Astrocyte of the hippocampus (primary cell): Measurements from ENCODE around the gene DTNB.
"Not testable (repeated sequence)": the region's sequence is repeated elsewhere in the genome, so short reads cannot be mapped to it uniquely, and the experiment has no call there.

Experiments
- DNase-seq: peaks from one replicate; pipeline ENCODE4 v3.0.0; 2011; ENCODE audit warnings: low read depth, low spot score

DTNB gene

GRCh38 chr2:25684577-25685473, 11.4 kb upstream of the DTNB start:
- no peak for DNase-seq

DNA sequence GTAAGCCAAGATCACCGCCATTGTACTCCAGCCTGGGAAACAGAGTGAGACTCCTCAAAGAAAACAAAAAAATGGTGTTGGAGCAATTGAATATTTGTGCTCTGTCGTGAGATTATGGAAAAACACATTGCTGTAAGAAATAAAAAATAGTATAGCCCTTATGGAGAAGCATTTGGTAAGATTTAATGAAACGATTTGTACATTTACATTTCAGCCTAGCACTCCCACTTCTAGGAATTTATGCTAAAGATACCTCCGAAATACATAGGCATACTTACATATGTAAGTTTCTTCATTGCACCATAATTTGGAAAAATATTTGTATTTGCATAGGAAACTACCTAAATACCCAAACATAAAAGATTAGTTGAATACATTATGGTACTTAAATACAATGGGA, 8.7 kb upstream of the DTNB start:
- no peak for DNase-seq

GRCh38 chr2:25677877-25678276, 4.5 kb upstream of the DTNB start:
- peak; percentile 11 for DNase-seq

DNA sequence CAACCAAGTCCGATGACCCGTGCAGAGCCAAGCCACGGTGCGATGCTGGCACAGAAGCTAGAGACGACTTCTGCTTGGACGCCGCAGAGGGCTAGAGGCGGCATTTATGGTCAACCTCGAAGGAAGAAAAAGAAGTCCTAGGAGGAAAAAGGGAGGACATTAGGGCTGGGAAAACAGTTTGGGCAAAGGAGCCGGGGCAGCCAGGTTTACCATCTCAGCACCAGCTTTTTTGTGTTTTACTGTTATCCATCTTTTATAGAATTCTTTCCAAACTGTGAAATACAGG, 643 bp upstream of the DTNB start:
- DNase-seq: no peak

DNA sequence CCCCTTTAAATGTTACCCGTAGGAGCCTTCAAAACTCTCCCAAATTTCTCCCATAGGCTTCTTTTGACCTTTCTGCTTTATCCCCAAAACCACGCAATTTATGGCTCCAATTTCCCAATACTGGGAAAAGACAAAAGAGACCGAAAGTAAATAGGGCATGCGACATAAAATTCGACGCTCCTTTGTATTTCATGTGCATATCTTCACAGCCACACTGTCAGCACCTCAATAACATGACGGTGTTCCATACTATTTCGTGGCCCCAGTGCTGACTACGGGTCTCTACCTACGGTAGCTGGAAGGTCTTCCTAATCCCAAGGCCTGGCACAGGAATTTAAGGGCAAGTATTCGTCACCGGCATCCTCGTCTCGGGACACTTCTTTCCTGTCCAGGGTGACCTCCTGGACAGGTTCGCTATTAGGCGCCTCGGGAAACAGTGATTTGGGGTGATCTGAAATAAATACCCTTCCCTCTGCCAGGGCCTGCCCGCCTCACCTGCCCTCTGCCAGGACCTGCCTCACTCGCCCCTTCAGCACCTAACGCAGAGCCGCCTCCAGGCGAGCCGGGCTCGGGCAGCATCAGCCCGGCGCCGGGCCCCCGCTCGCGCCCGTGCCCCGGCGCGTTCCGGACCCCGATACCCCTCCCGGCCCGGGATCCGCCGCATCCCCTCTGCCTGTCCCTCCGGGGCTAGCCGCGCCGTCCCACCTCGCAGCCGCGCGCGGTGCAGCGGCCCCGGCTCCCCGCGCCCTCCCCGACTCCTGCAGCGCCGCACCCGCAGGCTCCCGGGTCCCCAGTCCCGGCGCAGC, 680 bp downstream of the DTNB start:
- peak; percentile 81 for DNase-seq

DNA sequence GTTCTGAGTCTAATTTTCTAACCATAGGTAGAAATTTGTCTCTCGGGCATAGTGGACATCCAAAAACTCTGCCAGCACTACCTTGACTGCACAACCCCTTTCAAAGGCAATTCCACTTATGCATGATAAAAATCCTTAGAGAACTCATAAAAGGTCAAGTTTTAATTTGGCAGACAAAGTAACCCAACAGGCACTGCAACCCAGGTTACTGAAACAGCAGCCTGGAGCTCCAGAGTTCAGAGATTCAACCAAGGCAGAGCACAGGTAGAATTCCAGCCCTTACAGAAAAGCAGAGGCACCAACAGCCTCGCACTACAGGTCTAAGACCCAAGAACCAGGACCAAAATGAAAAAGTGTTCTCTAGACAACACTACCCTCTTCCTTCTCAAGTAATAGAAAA, 1.8 kb downstream of the DTNB start:
- DNase-seq: no peak

DNA sequence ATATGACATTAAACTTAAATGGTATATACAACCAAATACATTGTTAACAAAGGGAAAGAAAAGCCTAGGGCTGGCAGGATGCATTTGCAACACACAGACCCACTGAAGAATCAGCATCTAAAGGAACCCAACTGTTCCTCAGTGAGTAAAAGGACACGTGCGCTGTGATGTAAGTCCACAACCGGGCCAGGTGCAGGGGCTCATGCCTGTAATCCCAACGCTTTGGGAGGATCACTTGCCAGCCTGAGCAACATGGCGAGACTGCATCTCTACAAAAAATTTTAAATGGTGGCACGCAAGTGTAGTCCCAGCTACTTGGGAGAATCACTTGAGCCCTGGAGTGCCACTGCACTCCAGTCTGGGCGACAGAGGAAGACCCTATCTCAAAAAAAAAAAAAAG, 3.9 kb downstream of the DTNB start:
- no peak for DNase-seq

- DNase-seq: no peak
Measured at GRCh38 chr2:25666218-25666617, 7.2 kb downstream of the DTNB start.

GRCh38 chr2:25665429-25665828, 7.9 kb downstream of the DTNB start:
- not testable (repeated sequence) for DNase-seq

DNA sequence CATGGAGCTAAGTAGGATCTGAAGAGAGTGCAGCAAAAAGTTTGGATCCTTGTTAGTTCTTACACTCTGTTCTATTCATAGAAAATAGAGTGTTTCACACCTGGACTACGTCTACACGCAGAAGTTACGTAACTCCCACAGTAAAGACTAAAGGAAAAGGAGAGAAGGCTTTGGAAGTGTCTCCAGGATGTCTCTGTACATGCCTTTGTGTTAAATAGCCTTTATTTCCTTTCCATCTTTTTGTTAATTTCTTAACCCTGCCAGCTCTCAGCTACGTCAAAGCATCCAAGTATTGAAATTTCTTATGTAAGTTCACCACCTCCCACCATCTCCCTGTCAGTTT, 8.4 kb downstream of the DTNB start:
- no peak for DNase-seq

DNA sequence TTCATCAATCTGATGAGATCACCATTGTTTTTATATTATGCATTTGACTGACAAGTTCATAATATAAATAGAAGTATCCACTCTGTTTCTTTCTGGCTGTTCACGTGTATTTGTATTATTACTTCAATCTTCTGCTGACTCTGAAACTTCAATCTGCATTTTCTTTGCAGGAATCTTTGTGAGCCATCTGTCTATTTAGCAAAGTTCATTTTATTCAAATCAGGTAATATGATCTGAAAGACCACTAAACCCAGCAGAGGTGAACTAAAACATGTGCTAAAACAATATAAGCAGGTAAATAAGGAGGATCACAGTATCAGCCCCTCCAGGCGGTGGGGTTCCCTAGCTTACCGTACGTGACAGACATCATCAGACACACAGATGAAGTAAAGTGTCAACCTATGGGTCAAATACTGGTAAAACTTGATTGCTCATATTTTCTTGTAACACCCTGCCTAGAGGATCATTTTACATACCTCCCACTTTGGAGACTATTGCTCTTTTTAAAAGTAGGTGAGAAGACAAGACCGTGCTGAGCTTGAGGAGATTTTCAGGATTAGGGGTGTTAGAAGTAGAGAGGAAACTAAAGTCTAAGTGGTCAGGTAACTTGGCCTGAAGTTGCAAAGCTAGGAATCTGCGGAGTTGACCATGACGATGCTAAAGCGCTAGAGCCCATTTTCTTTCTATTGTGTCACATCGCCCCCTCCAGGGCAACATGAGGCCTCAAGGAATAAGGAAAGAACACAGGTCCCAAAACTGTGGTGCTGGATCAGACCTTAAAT, 9.0 kb downstream of the DTNB start:
- DNase-seq: peak; percentile 79

DNA sequence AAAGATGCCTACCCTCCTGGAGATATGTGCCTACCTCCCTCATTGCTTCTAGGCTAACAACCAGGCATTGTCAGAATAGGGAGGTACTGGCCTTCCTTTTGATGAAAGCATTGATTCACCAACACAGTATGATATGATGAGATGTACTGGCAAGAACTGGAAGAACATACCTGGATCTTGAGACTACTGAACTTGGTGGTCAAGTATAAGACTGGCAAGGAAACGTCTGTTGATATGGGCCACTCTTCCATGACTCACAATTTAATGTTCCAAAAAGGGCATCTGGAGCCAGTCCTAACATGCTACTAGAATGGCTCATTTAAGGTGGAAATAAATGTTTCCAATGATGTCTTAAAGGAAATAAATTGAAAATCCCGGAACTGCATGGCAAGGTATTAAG, 18.1 kb downstream of the DTNB start:
- no peak for DNase-seq

- no peak for DNase-seq
Measured at GRCh38 chr2:25654801-25655200, 18.6 kb downstream of the DTNB start.

DNA sequence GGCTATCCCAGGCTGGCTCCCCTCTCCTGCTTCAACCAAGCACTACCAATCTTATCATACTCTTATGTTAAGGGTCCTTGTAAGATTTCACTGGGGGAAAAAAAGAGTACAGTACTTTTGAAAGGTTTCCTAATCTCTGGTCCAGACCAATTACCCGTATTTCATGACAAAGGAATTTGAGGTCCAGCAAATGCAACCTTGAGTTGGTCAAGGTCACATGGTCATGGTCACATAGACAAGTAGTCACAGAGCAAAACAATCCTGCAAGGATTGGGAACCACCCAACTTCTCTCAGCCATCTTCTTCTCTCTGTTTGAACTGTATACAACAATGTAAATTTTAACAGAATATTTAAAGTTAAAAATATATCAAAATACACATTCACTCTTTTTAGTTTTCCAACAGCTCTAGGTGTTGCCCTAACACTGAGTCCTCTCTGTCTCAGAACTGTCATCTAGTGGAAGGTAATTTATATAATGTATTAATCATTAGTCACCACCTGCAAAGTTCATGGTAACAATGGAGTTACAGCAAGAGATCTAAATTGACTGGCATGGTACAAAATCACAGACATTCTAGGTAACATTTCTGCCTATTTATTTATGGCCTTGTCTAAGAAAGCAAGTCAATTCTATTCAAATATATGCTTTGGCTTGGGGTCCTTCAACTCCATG, 21.5 kb downstream of the DTNB start:
- no peak for DNase-seq

- peak; percentile 24 for DNase-seq
Measured at GRCh38 chr2:25651066-25651465, 22.3 kb downstream of the DTNB start.

DNA sequence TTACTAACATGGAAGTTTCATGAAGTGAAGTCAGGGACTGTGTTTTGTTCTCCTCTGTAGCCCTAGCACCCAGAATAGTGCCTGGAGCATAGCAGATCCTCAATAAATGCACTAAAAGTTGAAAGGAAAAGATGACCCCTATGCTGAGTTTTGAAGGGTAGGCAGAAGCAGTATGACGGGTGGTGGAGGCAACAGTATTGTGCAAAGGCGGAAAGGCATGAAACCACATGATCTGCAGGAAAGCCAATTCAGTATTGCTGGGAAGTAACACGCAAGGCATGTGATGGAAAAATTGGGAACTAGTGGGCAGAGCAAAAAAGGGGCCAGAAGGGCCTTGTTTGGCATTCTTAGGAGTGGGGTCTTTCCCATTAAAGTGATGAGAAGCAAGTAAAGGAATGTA, 23.1 kb downstream of the DTNB start:
- no peak for DNase-seq

DNA sequence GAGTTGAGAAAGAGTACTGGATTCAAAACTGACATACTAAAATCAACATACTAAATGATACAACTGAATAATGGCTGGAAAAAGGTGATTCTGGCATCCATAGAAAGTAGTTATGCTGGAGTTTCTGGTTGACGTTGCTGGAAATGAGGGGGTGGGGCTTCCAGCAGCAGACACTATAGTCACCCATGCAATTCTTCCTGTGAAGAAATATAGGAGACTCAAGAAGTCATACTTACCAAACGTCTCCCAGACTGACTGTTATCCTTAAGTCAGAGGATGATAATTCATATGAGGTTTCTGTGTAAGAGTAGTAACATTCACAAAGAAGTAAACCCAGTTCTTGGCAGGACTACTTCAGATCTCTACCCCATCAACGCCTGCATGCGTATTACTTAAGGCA, 23.6 kb downstream of the DTNB start:
- no peak for DNase-seq

- DNase-seq: no peak
Measured at GRCh38 chr2:25642298-25642697, 31.1 kb downstream of the DTNB start.

- DNase-seq: no peak
Measured at GRCh38 chr2:25639696-25640095, 33.7 kb downstream of the DTNB start.

GRCh38 chr2:25639131-25639530, 34.2 kb downstream of the DTNB start:
- no peak for DNase-seq

DNA sequence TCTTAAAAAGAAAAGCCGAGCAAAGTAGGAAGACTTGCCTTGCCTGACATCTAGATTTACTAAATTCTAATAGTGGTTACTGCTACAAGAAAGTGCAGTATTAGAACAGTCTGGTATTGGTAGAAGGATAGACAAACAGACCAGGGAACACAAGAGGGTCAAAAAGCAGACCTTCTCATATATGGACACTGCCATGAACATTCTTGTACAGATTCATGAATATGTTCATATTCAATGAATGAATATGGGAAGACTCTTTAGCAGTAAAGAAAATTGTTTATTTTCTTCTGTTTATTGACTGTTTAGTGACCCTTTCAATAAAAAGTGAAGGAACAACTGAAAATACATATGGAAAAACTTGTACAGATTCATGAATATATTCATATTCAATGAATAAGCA, 37.6 kb downstream of the DTNB start:
- DNase-seq: no peak

DNA sequence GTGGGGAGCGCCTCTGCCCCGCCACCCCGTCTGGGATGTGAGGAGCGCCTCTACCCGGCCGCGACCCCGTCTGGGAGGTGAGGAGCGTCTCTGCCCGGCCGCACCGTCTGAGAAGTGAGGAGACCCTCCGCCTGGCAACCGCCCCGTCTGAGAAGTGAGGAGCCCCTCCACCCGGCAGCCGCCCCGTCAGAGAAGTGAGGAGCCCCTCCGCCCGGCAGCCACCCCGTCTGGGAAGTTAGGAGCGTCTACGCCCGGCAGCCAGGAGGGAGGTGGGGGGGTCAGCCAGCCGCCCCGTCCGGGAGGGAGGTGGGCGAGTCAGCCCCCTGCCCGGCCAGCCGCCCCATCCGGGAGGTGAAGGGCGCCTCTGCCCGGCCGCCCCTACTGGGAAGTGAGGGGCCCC, 39.6 kb downstream of the DTNB start:
- not testable (repeated sequence) for DNase-seq
